ENCODE measurements around the gene DPP4. TPM values are rescaled to one million over a fixed set of nuclear protein-coding genes. Genes with fewer than 3 reads are reported as not detected.

Gene DPP4
- total and polyA plus RNA-seq, 2 donors (not counting 3 experiments of a cell fraction or from before 2014, with no cell fraction given) = 0.84 to 6.2 TPM

GRCh38 chr2:162086904-162087303 is 12.9 kb upstream of the DPP4 start:
- Histone ChIP-seq H3K9me3 (replicated peaks; ENCODE audit: control insufficient read depth, insufficient read depth, low read length) (no peaks in the 10 kb centered on the region), H3K79me2 (ENCODE audit: control insufficient read depth, insufficient read depth, low read length) (no peaks in the 10 kb centered on the region), H3K9me1 (replicated peaks; ENCODE audit: control insufficient read depth, extremely low read depth, insufficient read depth, low read length) (no peaks in the 10 kb centered on the region), H3K36me3 (ENCODE audit: control insufficient read depth in 2 of 2, extremely low read depth in 1 of 2, insufficient read depth in 2 of 2, low read length in 2 of 2) (no peaks in the 10 kb centered on the region), H4K20me1 (replicated peaks; ENCODE audit: control insufficient read depth, extremely low read depth, insufficient read depth, low read length) (no peaks in the 10 kb centered on the region), H3K27me3 (ENCODE audit: control insufficient read depth in 2 of 2, insufficient read depth in 2 of 2, low read length in 2 of 2) (no peaks in the 10 kb centered on the region), H3K4me1 (ENCODE audit: control insufficient read depth, extremely low read depth, insufficient read depth, low read length) (peaks cover 21% of the 10 kb centered on the region), H3K9ac (replicated peaks; ENCODE audit: extremely low read depth, insufficient read depth, low read length) (no peak overlapping the region), H3K27ac (ENCODE audit: insufficient read depth, low read depth, low read length) (no peak overlapping the region), H3K4me2 (ENCODE audit: insufficient read depth, low read length) (no peak overlapping the region), H3K4me3 (replicated peaks in 1 of 3; ENCODE audit: insufficient read depth in 1 of 3, low read depth in 1 of 3, low read length in 3 of 3) (no peak overlapping the region), H2AFZ (ENCODE audit: low read depth, low read length) (no peak overlapping the region)
- FAIRE-seq (no peak), DNase-seq (ENCODE audit: low read depth, low spot score) (no peak)
- CTCF ChIA-PET = no interaction called here
- POLR2A ChIA-PET = no interaction called here
- dilution Hi-C loops (cut with MboI; ENCODE audit: extremely low pct_ligation_motif_present, low sequenced_read_pairs) (no loop called here), intact Hi-C loops (cut with micrococcal nuclease) (no loop called here)
- TF ChIP-seq EZH2 (IDR thresholded peaks at IDR 0.05; ENCODE audit: borderline replicate concordance, low read depth, low read length, severe bottlenecking) (no peak), JUN (IDR thresholded peaks at IDR 0.05; ENCODE audit: borderline replicate concordance, insufficient read depth, insufficient read length, low read depth) (no peak), MYC (IDR thresholded peaks at IDR 0.05; ENCODE audit: low read depth, low read length) (no peak), POLR2A (IDR thresholded peaks at IDR 0.05; ENCODE audit: low read depth, low read length) (no peak), FOS (IDR thresholded peaks at IDR 0.05; ENCODE audit: borderline replicate concordance, insufficient read depth, low read length) (no peak), GATA2 (IDR thresholded peaks at IDR 0.05; ENCODE audit: insufficient read depth, insufficient read length, low read depth, low read length) (no peak), POLR2AphosphoS5 (IDR thresholded peaks at IDR 0.05; ENCODE audit: insufficient read depth, low read depth, low read length) (no peak)
- TF ChIP-seq, protein P1, sequence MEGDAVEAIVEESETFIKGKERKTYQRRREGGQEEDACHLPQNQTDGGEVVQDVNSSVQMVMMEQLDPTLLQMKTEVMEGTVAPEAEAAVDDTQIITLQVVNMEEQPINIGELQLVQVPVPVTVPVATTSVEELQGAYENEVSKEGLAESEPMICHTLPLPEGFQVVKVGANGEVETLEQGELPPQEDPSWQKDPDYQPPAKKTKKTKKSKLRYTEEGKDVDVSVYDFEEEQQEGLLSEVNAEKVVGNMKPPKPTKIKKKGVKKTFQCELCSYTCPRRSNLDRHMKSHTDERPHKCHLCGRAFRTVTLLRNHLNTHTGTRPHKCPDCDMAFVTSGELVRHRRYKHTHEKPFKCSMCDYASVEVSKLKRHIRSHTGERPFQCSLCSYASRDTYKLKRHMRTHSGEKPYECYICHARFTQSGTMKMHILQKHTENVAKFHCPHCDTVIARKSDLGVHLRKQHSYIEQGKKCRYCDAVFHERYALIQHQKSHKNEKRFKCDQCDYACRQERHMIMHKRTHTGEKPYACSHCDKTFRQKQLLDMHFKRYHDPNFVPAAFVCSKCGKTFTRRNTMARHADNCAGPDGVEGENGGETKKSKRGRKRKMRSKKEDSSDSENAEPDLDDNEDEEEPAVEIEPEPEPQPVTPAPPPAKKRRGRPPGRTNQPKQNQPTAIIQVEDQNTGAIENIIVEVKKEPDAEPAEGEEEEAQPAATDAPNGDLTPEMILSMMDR (IDR thresholded peaks at IDR 0.05; ENCODE audit: extremely low read depth in 1 of 2, insufficient read depth in 1 of 2, low read depth in 1 of 2, low read length in 2 of 2) = no peak
- TF ChIP-seq, protein P2, sequence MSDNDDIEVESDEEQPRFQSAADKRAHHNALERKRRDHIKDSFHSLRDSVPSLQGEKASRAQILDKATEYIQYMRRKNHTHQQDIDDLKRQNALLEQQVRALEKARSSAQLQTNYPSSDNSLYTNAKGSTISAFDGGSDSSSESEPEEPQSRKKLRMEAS (IDR thresholded peaks at IDR 0.05; ENCODE audit: insufficient read depth, insufficient read length) = no peak
- BruUV-seq (replicated peaks) = no TSS peak
